ENCODE measurements around the gene STARD3NL.
"Not testable (repeated sequence)": the region's sequence is repeated elsewhere in the genome, so short reads cannot be mapped to it uniquely, and the experiment has no call there.

The STARD3NL gene

GRCh38 chr7:38223306-38223705 is 45.3 kb downstream of the STARD3NL start:
- DNase-seq (ENCODE audit: low spot score): no peak

- no peak for DNase-seq (ENCODE audit: low spot score)
Measured at GRCh38 chr7:38224392-38224791, 46.3 kb downstream of the STARD3NL start.

GRCh38 chr7:38229386-38229785 is 51.3 kb downstream of the STARD3NL start:
- DNase-seq (ENCODE audit: low spot score): no peak

- no peak for DNase-seq (ENCODE audit: low spot score)
Measured at GRCh38 chr7:38229884-38230642, 52.0 kb downstream of the STARD3NL start.

- no peak for DNase-seq (ENCODE audit: low spot score)
Measured at GRCh38 chr7:38232502-38233366, 54.7 kb downstream of the STARD3NL start.

- not testable (repeated sequence) for DNase-seq (ENCODE audit: low spot score)
Measured at GRCh38 chr7:38234759-38235158, 56.7 kb downstream of the STARD3NL start.

- no peak for DNase-seq (ENCODE audit: low spot score)
Measured at GRCh38 chr7:38235606-38236005, 57.6 kb downstream of the STARD3NL start.

GRCh38 chr7:38239129-38239528 is 61.1 kb downstream of the STARD3NL start:
- not testable (repeated sequence) for DNase-seq (ENCODE audit: low spot score)

GRCh38 chr7:38241071-38241470 is 63.0 kb downstream of the STARD3NL start:
- DNase-seq (ENCODE audit: low spot score): no peak

GRCh38 chr7:38242814-38243213 is 64.8 kb downstream of the STARD3NL start:
- no peak for DNase-seq (ENCODE audit: low spot score)

- not testable (repeated sequence) for DNase-seq (ENCODE audit: low spot score)
Measured at GRCh38 chr7:38243345-38243744, 65.3 kb downstream of the STARD3NL start.

GRCh38 chr7:38244516-38244915 is 66.5 kb downstream of the STARD3NL start:
- no peak for DNase-seq (ENCODE audit: low spot score)

GRCh38 chr7:38245409-38245977 is 67.4 kb downstream of the STARD3NL start:
- DNase-seq (ENCODE audit: low spot score): no peak

- DNase-seq (ENCODE audit: low spot score): no peak
Measured at GRCh38 chr7:38248069-38248567, 70.1 kb downstream of the STARD3NL start.

- not testable (repeated sequence) for DNase-seq (ENCODE audit: low spot score)
Measured at GRCh38 chr7:38249849-38250248, 71.8 kb downstream of the STARD3NL start.

GRCh38 chr7:38257350-38257677 is 79.3 kb downstream of the STARD3NL start:
- no peak for DNase-seq (ENCODE audit: low spot score)

GRCh38 chr7:38259157-38259556 is 81.1 kb downstream of the STARD3NL start:
- DNase-seq (ENCODE audit: low spot score): not testable (repeated sequence)

GRCh38 chr7:38261601-38262000 is 83.6 kb downstream of the STARD3NL start:
- DNase-seq (ENCODE audit: low spot score): not testable (repeated sequence)

GRCh38 chr7:38262026-38262425 is 84.0 kb downstream of the STARD3NL start:
- not testable (repeated sequence) for DNase-seq (ENCODE audit: low spot score)

- DNase-seq (ENCODE audit: low spot score): no peak
Measured at GRCh38 chr7:38262545-38262944, 84.5 kb downstream of the STARD3NL start.

GRCh38 chr7:38263274-38263673 is 85.2 kb downstream of the STARD3NL start:
- DNase-seq (ENCODE audit: low spot score): not testable (repeated sequence)

GRCh38 chr7:38264602-38265001 is 86.6 kb downstream of the STARD3NL start:
- not testable (repeated sequence) for DNase-seq (ENCODE audit: low spot score)

- DNase-seq (ENCODE audit: low spot score): not testable (repeated sequence)
Measured at GRCh38 chr7:38265958-38266357, 87.9 kb downstream of the STARD3NL start.

Measured in left forelimb (tissue), 1 donor.